B cell (primary cell): ENCODE results near the gene TXNRD1. TPM values are rescaled to one million over a fixed set of nuclear protein-coding genes. Genes with fewer than 3 reads are reported as not detected.

ENCODE experiments used
- ATAC-seq: fragments of 200-7000 bp; cut with Tn5 transposase; one replicate; pipeline ENCODE4 v1.10.0; 2021; ENCODE audit warnings: low read depth, mild to moderate bottlenecking, moderate number of reproducible peaks, moderate library complexity
- CTCF ChIA-PET: fragments of 350-600 bp; sonication (Branson Sonifier 250); formaldehyde crosslinking; loops from one replicate; lab custom pipeline; 2021; ENCODE audit warnings: antibody characterized with exemption, inconsistent platforms; lab: Charles Lee
- POLR2A ChIA-PET: fragments of 350-600 bp; sonication (Branson Sonifier 250); formaldehyde crosslinking; loops from one replicate; lab custom pipeline; 2021; ENCODE audit warnings: antibody characterized with exemption; lab: Charles Lee
- DNase-seq: peaks from one replicate; pipeline ENCODE4 v3.0.0; 2013
- H2AFZ ChIP-seq: 2 replicates; pipeline ENCODE4 v1.6.1; 2012; ENCODE audit warnings: mild to moderate bottlenecking, low read depth, low read length; ENCODE audit not compliant: insufficient read depth, poor library complexity, severe bottlenecking
- H3K27ac ChIP-seq, 2 donors: 1 replicate in 1 of 2; 2 replicates in 1 of 2; pipeline ENCODE4 v1.5.1; 2012 to 2013; ENCODE audit warnings: low read length in 2 of 2, mild to moderate bottlenecking in 2 of 2, moderate library complexity in 1 of 2
- H3K27me3 ChIP-seq, 4 experiments: fragments of 200-600 bp in 1 of 4; sonication (generic) in 1 of 4; replicated peaks in 1 of 4; 1 replicate in 2 of 4; 2 replicates in 2 of 4; pipeline versions ENCODE4 v1.6.1 to v1.7.0; 2013 to 2016; ENCODE audit warnings: low read length in 3 of 4, mild to moderate bottlenecking in 2 of 4, mixed read lengths in 1 of 4, moderate library complexity in 1 of 4; ENCODE audit not compliant: insufficient read depth in 4 of 4, control insufficient read depth in 3 of 4; ENCODE audit errors: control extremely low read depth in 1 of 4
- H3K36me3 ChIP-seq, 2 experiments: replicated peaks in 1 of 2; 1 replicate in 1 of 2; 2 replicates in 1 of 2; pipeline versions ENCODE4 v1.6.1 to v1.7.1; 2013; ENCODE audit warnings: low read length in 1 of 2; ENCODE audit not compliant: insufficient read depth in 2 of 2, control insufficient read depth in 1 of 2; ENCODE audit errors: control extremely low read depth in 1 of 2, extremely low read depth in 1 of 2
- H3K4me1 ChIP-seq, 2 donors: fragments of 200-600 bp in 1 of 2; sonication (generic) in 1 of 2; 1 replicate in 1 of 2; 2 replicates in 1 of 2; pipeline versions ENCODE4 v1.5.1 to v1.6.1; 2013 to 2017; ENCODE audit warnings: low read length in 2 of 2; ENCODE audit not compliant: control insufficient read depth in 2 of 2, insufficient read depth in 2 of 2
- H3K4me2 ChIP-seq: replicated peaks from 2 replicates; pipeline ENCODE3; 2012; ENCODE audit warnings: mild to moderate bottlenecking, low read depth, low read length; ENCODE audit not compliant: poor library complexity, severe bottlenecking
- H3K4me3 ChIP-seq, 5 experiments: fragments of 200-600 bp in 1 of 5; sonication (generic) in 1 of 5; 1 replicate in 3 of 5; 2 replicates in 2 of 5; pipeline versions ENCODE4 v1.5.1 to v1.7.0; 2011 to 2016; ENCODE audit warnings: low read length in 4 of 5, mild to moderate bottlenecking in 4 of 5, low read depth in 2 of 5, control low read depth in 1 of 5, moderate library complexity in 1 of 5; ENCODE audit not compliant: insufficient read depth in 1 of 5; ENCODE audit errors: control extremely low read depth in 1 of 5, extremely low read depth in 1 of 5
- H3K79me2 ChIP-seq: fragments of 200-600 bp; sonication (generic); one replicate; pipeline ENCODE4 v1.6.0; 2016; ENCODE audit warnings: low read length; ENCODE audit not compliant: control insufficient read depth, insufficient read depth
- H3K9ac ChIP-seq: fragments of 200-600 bp; sonication (generic); 2 replicates; pipeline ENCODE4 v1.6.1; 2017; ENCODE audit warnings: mild to moderate bottlenecking, low read length, moderate library complexity
- H3K9me3 ChIP-seq, 3 donors: one replicate each; pipeline versions ENCODE4 v1.6.1 to v1.7.1; 2013; ENCODE audit warnings: low read length in 2 of 3; ENCODE audit not compliant: control insufficient read depth in 2 of 3, insufficient read depth in 1 of 3; ENCODE audit errors: control extremely low read depth in 1 of 3
- H4K20me1 ChIP-seq: 2 replicates; pipeline ENCODE4 v1.6.0; 2012; ENCODE audit warnings: mild to moderate bottlenecking, low read length; ENCODE audit not compliant: insufficient read depth, control insufficient read depth, poor library complexity, severe bottlenecking
- H3K27ac Mint-ChIP-seq: one replicate; pipeline ENCODE4 v1.8.0; 2021; ENCODE audit warnings: mixed read lengths
- H3K27me3 Mint-ChIP-seq: one replicate; pipeline ENCODE4 v1.8.0; 2021; ENCODE audit warnings: mixed read lengths
- H3K4me1 Mint-ChIP-seq: one replicate; pipeline ENCODE4 v1.8.0; 2021; ENCODE audit warnings: mixed read lengths
- H3K4me3 Mint-ChIP-seq: one replicate; pipeline ENCODE4 v1.8.0; 2021; ENCODE audit warnings: mixed read lengths
- H3K9me3 Mint-ChIP-seq: one replicate; pipeline ENCODE4 v1.8.0; 2022; ENCODE audit warnings: mixed read lengths; ENCODE audit not compliant: insufficient read depth
- CTCF ChIP-seq: fragments of 200-600 bp; IDR thresholded peaks from one replicate; pipeline ENCODE4 v1.8.0; 2022; ENCODE audit warnings: antibody characterized with exemption, mild to moderate bottlenecking
- EZH2 ChIP-seq: IDR thresholded peaks from 2 replicates; pipeline ENCODE4 v1.6.1; 2012; ENCODE audit warnings: borderline replicate concordance, low read depth, mild to moderate bottlenecking, moderate library complexity, low read length; ENCODE audit not compliant: insufficient read depth, poor library complexity, severe bottlenecking
- WGBS: methylation state at CpG from one replicate; pipeline ENCODE4 v1.1.5; 2013; ENCODE audit warnings: missing lambda C conversion rate; ENCODE audit not compliant: insufficient coverage; 5-methylcytosine and 5-hydroxymethylcytosine counted together
- intact Hi-C: fragments of 100-400 bp; cut with micrococcal nuclease; formaldehyde crosslinking; loops from one replicate; pipeline ENCODE4 v1.10.0; 2022
- polyA plus RNA-seq: library from polyadenylated mRNA; depleted of rRNA; stranded (reverse); fragments of >200 nt; gene quantifications from 2 replicates; pipeline ENCODE4 v1.2.3, GENCODE V29; 2012
- total RNA-seq, 2 donors: library from RNA; stranded (reverse); fragments of 120-200 nt in 1 of 2; gene quantifications; 1 replicate in 1 of 2; 2 replicates in 1 of 2; pipeline versions ENCODE4 v1.2.3 to v1.2.4, GENCODE V29; 2013 to 2022

Gene TXNRD1
- total and polyA plus RNA-seq, 2 donors (not counting 1 experiment from before 2014, with no cell fraction given), result 10.1 to 44.6 TPM

GRCh38 chr12:104181313-104181712, 34.3 kb upstream of the TXNRD1 start:
- H3K9ac ChIP-seq, result no peak overlapping the region
- H2AFZ ChIP-seq, result no peak overlapping the region
- H3K79me2 ChIP-seq, result no peaks in the 10 kb centered on the region
- Mint-ChIP-seq H3K9me3 (peaks cover 8% of the 10 kb centered on the region), H3K27me3 (peaks cover 43% of the 10 kb centered on the region), H3K4me3 (no peak overlapping the region), H3K27ac (no peak overlapping the region), H3K4me1 (no peaks in the 10 kb centered on the region)
- POLR2A ChIA-PET, result no interaction called here
- H3K4me2 ChIP-seq, result no peak overlapping the region
- no peaks in the 10 kb centered on the region for H3K36me3 ChIP-seq
- 86% methylated on average over 4 of the region's 4 CpGs for WGBS
- peaks cover 0 to 4% (median 2%) of the 10 kb centered on the region in 4 experiments for H3K27me3 ChIP-seq
- H3K4me1 ChIP-seq, result no peaks in the 10 kb centered on the region
- no peak for DNase-seq
- no peak overlapping the region for H3K4me3 ChIP-seq
- TF ChIP-seq EZH2 (no peak), CTCF (no peak)
- CTCF ChIA-PET, result no interaction called here
- no peaks in the 10 kb centered on the region for H4K20me1 ChIP-seq
- H3K9me3 ChIP-seq, result peaks cover 0 to 11% (median 10%) of the 10 kb centered on the region in 3 donors
- intact Hi-C loops, result no loop called here
- no peak for ATAC-seq
- H3K27ac ChIP-seq, result no peak overlapping the region

- no peaks in the 10 kb centered on the region for H3K36me3 ChIP-seq
- ATAC-seq (no peak), DNase-seq (no peak)
- 92% methylated on average over 2 of the region's 4 CpGs for WGBS
- TF ChIP-seq CTCF, result no peak
- TF ChIP-seq EZH2, result no peak
- H3K4me2 ChIP-seq, result no peak overlapping the region
- H3K27ac ChIP-seq, result no peak overlapping the region
- H3K27me3 ChIP-seq, result peaks cover 0 to 4% (median 2%) of the 10 kb centered on the region in 4 experiments
- POLR2A ChIA-PET, result no interaction called here
- no peak overlapping the region for H2AFZ ChIP-seq
- Mint-ChIP-seq H3K9me3 (peaks cover 8% of the 10 kb centered on the region), H3K27ac (no peak overlapping the region), H3K4me1 (no peaks in the 10 kb centered on the region), H3K27me3 (peaks cover 42% of the 10 kb centered on the region), H3K4me3 (no peak overlapping the region)
- no peak overlapping the region for H3K4me3 ChIP-seq
- CTCF ChIA-PET, result no interaction called here
- intact Hi-C loops, result no loop called here
- no peaks in the 10 kb centered on the region for H4K20me1 ChIP-seq
- H3K79me2 ChIP-seq, result no peaks in the 10 kb centered on the region
- H3K9ac ChIP-seq, result no peak overlapping the region
- H3K9me3 ChIP-seq, result peaks cover 0 to 11% (median 10%) of the 10 kb centered on the region in 3 donors
- H3K4me1 ChIP-seq, result no peaks in the 10 kb centered on the region
These were observed 33.4 kb upstream of the TXNRD1 start for GRCh38 chr12:104182144-104182543.
